Common myeloid progenitor, CD34-positive (primary cell): ENCODE results near the gene NR4A1.

Experiments
- CTCF ChIA-PET: fragments of 350-600 bp; sonication (Branson Sonifier 250); formaldehyde crosslinking; loops from one replicate; lab custom pipeline; 2021; ENCODE audit warnings: antibody characterized with exemption; lab: Charles Lee
- POLR2A ChIA-PET: fragments of 350-600 bp; sonication (Branson Sonifier 250); formaldehyde crosslinking; loops from one replicate; lab custom pipeline; 2021; ENCODE audit warnings: antibody characterized with exemption; lab: Charles Lee
- DNase-seq, 3 donors: peaks; one replicate each; pipeline versions ENCODE4 v3.0.0 to v3.0.0-alpha.2; 2013
- H3K27ac ChIP-seq, 2 experiments: 1 replicate in 1 of 2; 2 replicates in 1 of 2; pipeline ENCODE4 v1.7.0; 2013; ENCODE audit warnings: inconsistent platforms in 2 of 2, low read length in 2 of 2, mild to moderate bottlenecking in 2 of 2, low read depth in 1 of 2, moderate library complexity in 1 of 2; ENCODE audit not compliant: severe bottlenecking in 2 of 2, insufficient read depth in 1 of 2, poor library complexity in 1 of 2
- H3K27me3 ChIP-seq, 5 experiments: replicated peaks in 2 of 5; 1 replicate in 3 of 5; 2 replicates in 2 of 5; pipeline versions ENCODE4 v1.6.1 to v1.7.0; 2013; ENCODE audit warnings: low read length in 4 of 5, mild to moderate bottlenecking in 2 of 5, moderate library complexity in 2 of 5, inconsistent platforms in 1 of 5; ENCODE audit not compliant: insufficient read depth in 5 of 5, control insufficient read depth in 4 of 5
- H3K36me3 ChIP-seq, 4 experiments: 1 replicate in 2 of 4; 2 replicates in 2 of 4; pipeline versions ENCODE4 v1.6.1 to v1.7.0; 2013; ENCODE audit warnings: low read length in 3 of 4, control low read depth in 1 of 4, mild to moderate bottlenecking in 1 of 4; ENCODE audit not compliant: control insufficient read depth in 4 of 4, insufficient read depth in 4 of 4
- H3K4me1 ChIP-seq, 4 experiments: 1 replicate in 3 of 4; 2 replicates in 1 of 4; pipeline versions ENCODE4 v1.6.1 to v1.7.1; 2013; ENCODE audit warnings: low read length in 3 of 4, mild to moderate bottlenecking in 3 of 4, control low read depth in 1 of 4, inconsistent platforms in 1 of 4, moderate library complexity in 1 of 4; ENCODE audit not compliant: control insufficient read depth in 4 of 4, insufficient read depth in 4 of 4; ENCODE audit errors: control extremely low read depth in 1 of 4
- H3K4me3 ChIP-seq, 7 experiments: 1 replicate in 4 of 7; 2 replicates in 3 of 7; pipeline versions ENCODE4 v1.5.1 to v1.7.0; 2013; ENCODE audit warnings: mild to moderate bottlenecking in 7 of 7, low read length in 6 of 7, moderate library complexity in 6 of 7, inconsistent platforms in 2 of 7, low read depth in 2 of 7, control low read depth in 1 of 7; ENCODE audit not compliant: insufficient read depth in 4 of 7, control insufficient read depth in 1 of 7; ENCODE audit errors: extremely low read depth in 1 of 7
- H3K9me3 ChIP-seq, 5 experiments: 1 replicate in 4 of 5; 2 replicates in 1 of 5; pipeline versions ENCODE4 v1.6.1 to v1.7.1; 2013; ENCODE audit warnings: low read length in 4 of 5, mild to moderate bottlenecking in 2 of 5, inconsistent platforms in 1 of 5, low read depth in 1 of 5, moderate library complexity in 1 of 5; ENCODE audit not compliant: control insufficient read depth in 4 of 5, insufficient read depth in 2 of 5; ENCODE audit errors: control extremely low read depth in 1 of 5
- WGBS: methylation state at CpG from one replicate; pipeline ENCODE4 v1.1.5; 2013; ENCODE audit not compliant: insufficient coverage; 5-methylcytosine and 5-hydroxymethylcytosine counted together

The NR4A1 gene

GRCh38 chr12:52037248-52037861, 13.9 kb upstream of the NR4A1 start:
- H3K36me3 ChIP-seq, result no peaks in the 10 kb centered on the region
- no peak overlapping the region for H3K27ac ChIP-seq
- ChIA-PET CTCF (interaction anchor here (2.7 to 18.9 kb wide), 4 partner anchors 11 to 45 kb away, joined by 12 to 312 read pairs (median 22); partner anchors contain the start of gene NR4A1), POLR2A (interaction anchor here (0.6 to 4.0 kb wide), 11 partner anchors 9 to 44 kb away, joined by 3 to 21 read pairs (median 4); partner anchors contain the start of genes ATG101, NR4A1 and SMIM41)
- DNase-seq, result no peak
- no peaks in the 10 kb centered on the region for H3K9me3 ChIP-seq
- H3K4me1 ChIP-seq, result peaks cover 0 to 47% (median 37%) of the 10 kb centered on the region in 4 experiments
- 2% methylated on average over 52 of the region's 59 CpGs for WGBS
- H3K27me3 ChIP-seq, result peaks cover 0 to 45% (median 9%) of the 10 kb centered on the region in 5 experiments
- peak overlapping the region in 6 of 7 experiments; percentile 29 to 69 (median 56) for H3K4me3 ChIP-seq

GRCh38 chr12:52038447-52038846, 12.8 kb upstream of the NR4A1 start:
- DNase-seq, result no peak
- 87% methylated on average over 6 of the region's 6 CpGs for WGBS
- Histone ChIP-seq H3K4me3 (no peak overlapping the region), H3K4me1 (peaks cover 0 to 41% (median 33%) of the 10 kb centered on the region in 4 experiments), H3K27me3 (peaks cover 0 to 45% (median 9%) of the 10 kb centered on the region in 5 experiments), H3K36me3 (no peaks in the 10 kb centered on the region), H3K9me3 (no peaks in the 10 kb centered on the region), H3K27ac (no peak overlapping the region)
- ChIA-PET POLR2A (interaction anchor here (0.6 to 4.0 kb wide), 6 partner anchors 9 to 27 kb away, joined by 3 to 21 read pairs (median 10); partner anchors contain the start of gene NR4A1), CTCF (interaction anchor here (0.7 to 18.9 kb wide), 8 partner anchors 10 to 43 kb away, joined by 3 to 312 read pairs (median 8); partner anchors contain the start of gene NR4A1)

- DNase-seq, result no peak
- no peak overlapping the region for H3K4me3 ChIP-seq
- H3K9me3 ChIP-seq, result no peaks in the 10 kb centered on the region
- 89% methylated on average over 3 of the region's 3 CpGs for WGBS
- H3K4me1 ChIP-seq, result peaks cover 0 to 38% (median 34%) of the 10 kb centered on the region in 4 experiments
- H3K27me3 ChIP-seq, result peaks cover 0 to 29% (median 5%) of the 10 kb centered on the region in 5 experiments
- H3K27ac ChIP-seq, result no peak overlapping the region
- H3K36me3 ChIP-seq, result no peaks in the 10 kb centered on the region
- ChIA-PET POLR2A (interaction anchor here (0.9 to 1.7 kb wide), 2 partner anchors 10 to 29 kb away, joined by 3 to 5 read pairs; partner anchors contain the start of genes ATG101 and NR4A1), CTCF (interaction anchor here (1.4 to 18.9 kb wide), 4 partner anchors 9 to 29 kb away, joined by 4 to 312 read pairs (median 5); partner anchors contain the start of genes ATG101 and NR4A1)
Measured at GRCh38 chr12:52041035-52041434, 10.2 kb upstream of the NR4A1 start.

- 38% methylated on average over 3 of the region's 6 CpGs for WGBS
- no peak overlapping the region for H3K4me3 ChIP-seq
- H3K9me3 ChIP-seq, result no peaks in the 10 kb centered on the region
- no peaks in the 10 kb centered on the region for H3K36me3 ChIP-seq
- H3K27ac ChIP-seq, result no peak overlapping the region
- peaks cover 0 to 35% (median 32%) of the 10 kb centered on the region in 4 experiments for H3K4me1 ChIP-seq
- POLR2A ChIA-PET, result interaction anchor here (0.6 to 1.7 kb wide), 6 partner anchors 9 to 32 kb away, joined by 3 to 5 read pairs (median 3); partner anchors contain the start of genes ATG101 and NR4A1
- H3K27me3 ChIP-seq, result peaks cover 0 to 22% (median 3%) of the 10 kb centered on the region in 5 experiments
- CTCF ChIA-PET, result interaction anchor here (1.4 to 18.9 kb wide), 4 partner anchors 8 to 28 kb away, joined by 4 to 312 read pairs (median 5); partner anchors contain the start of genes ATG101 and NR4A1
- DNase-seq, result peak; percentile 73 to 85 (median 84)
Measured at GRCh38 chr12:52041695-52042123, 9.5 kb upstream of the NR4A1 start.

- no peaks in the 10 kb centered on the region for H3K9me3 ChIP-seq
- no peaks in the 10 kb centered on the region for H3K36me3 ChIP-seq
- H3K4me1 ChIP-seq, result peaks cover 0 to 28% (median 23%) of the 10 kb centered on the region in 4 experiments
- no peak overlapping the region for H3K4me3 ChIP-seq
- no peak for DNase-seq
- H3K27ac ChIP-seq, result no peak overlapping the region
- POLR2A ChIA-PET, result interaction anchor here (0.6 to 1.7 kb wide), 3 partner anchors 8 to 31 kb away, joined by 3 to 5 read pairs (median 4); partner anchors contain the start of gene NR4A1
- 95% methylated on average over 7 of the region's 8 CpGs for WGBS
- peaks cover 0 to 13% (median 0%) of the 10 kb centered on the region in 5 experiments for H3K27me3 ChIP-seq
- CTCF ChIA-PET, result interaction anchor here (0.5 to 18.9 kb wide), 4 partner anchors 14 to 39 kb away, joined by 3 to 312 read pairs (median 4); no protein-coding TSS in a partner anchor
Measured at GRCh38 chr12:52042706-52043385, 8.4 kb upstream of the NR4A1 start.

GRCh38 chr12:52043386-52044212, 7.6 kb upstream of the NR4A1 start:
- 95% methylated on average over 19 of the region's 21 CpGs for WGBS
- POLR2A ChIA-PET, result interaction anchor here (0.8 kb wide), 1 partner anchor 16 kb away, joined by 4 read pairs; no protein-coding TSS in a partner anchor
- H3K9me3 ChIP-seq, result no peaks in the 10 kb centered on the region

More at GRCh38 chr12:52043386-52044212, 7.6 kb upstream of the NR4A1 start:
- no peaks in the 10 kb centered on the region for H3K36me3 ChIP-seq
- CTCF ChIA-PET, result interaction anchor here (0.7 to 18.9 kb wide), 8 partner anchors 13 to 131 kb away, joined by 3 to 312 read pairs (median 4); no protein-coding TSS in a partner anchor
- H3K27me3 ChIP-seq, result peaks cover 0 to 8% (median 0%) of the 10 kb centered on the region in 5 experiments
- no peak overlapping the region for H3K27ac ChIP-seq
- no peak for DNase-seq
- H3K4me1 ChIP-seq, result peaks cover 0 to 25% (median 23%) of the 10 kb centered on the region in 4 experiments
- H3K4me3 ChIP-seq, result no peak overlapping the region
